H1 (cell line): ENCODE results near the gene PHF23. TPM values are rescaled to one million over a fixed set of nuclear protein-coding genes. Genes with fewer than 3 reads are reported as not detected.

ENCODE experiments used
- CEBPB ChIP-seq: IDR thresholded peaks from 2 replicates; pipeline ENCODE4 v1.6.1; 2012; ENCODE audit warnings: low read depth, low read length
- CHD7 ChIP-seq: fragments of 300-600 bp; sonication (generic); IDR thresholded peaks from 2 replicates; pipeline ENCODE4 v1.7.1; 2012; ENCODE audit warnings: low read length, moderate library complexity, mild to moderate bottlenecking, inconsistent platforms; ENCODE audit not compliant: insufficient replicate concordance
- CREB1 ChIP-seq: IDR thresholded peaks from 2 replicates; pipeline ENCODE4 v1.6.1; 2012; ENCODE audit warnings: inconsistent platforms
- JUND ChIP-seq: IDR thresholded peaks from 2 replicates; pipeline ENCODE4 v1.6.1; 2011; ENCODE audit warnings: mild to moderate bottlenecking, improper control_type of control experiment, low read length
- NANOG ChIP-seq: IDR thresholded peaks from 2 replicates; pipeline ENCODE4 v1.6.1; 2011; ENCODE audit warnings: low read length, low read depth, mild to moderate bottlenecking, inconsistent platforms; ENCODE audit not compliant: insufficient read depth, poor library complexity, severe bottlenecking
- POLR2AphosphoS5 ChIP-seq: IDR thresholded peaks from 2 replicates; pipeline ENCODE4 v1.6.1; 2011; ENCODE audit warnings: low read depth, low read length
- RAD21 ChIP-seq, 2 experiments: IDR thresholded peaks in 1 of 2; conservative IDR thresholded peaks in 1 of 2; 2 replicates each; pipeline ENCODE4 v1.6.1; 2011; ENCODE audit warnings: low read depth in 2 of 2, low read length in 2 of 2, improper control_type of control experiment in 1 of 2, inconsistent platforms in 1 of 2, mild to moderate bottlenecking in 1 of 2, moderate library complexity in 1 of 2
- SP4 ChIP-seq: IDR thresholded peaks from 2 replicates; pipeline ENCODE4 v1.6.1; 2012; ENCODE audit warnings: low read length, inconsistent platforms
- SRF ChIP-seq: IDR thresholded peaks from 2 replicates; pipeline ENCODE4 v1.6.1; 2011; ENCODE audit warnings: mild to moderate bottlenecking, low read depth, low read length, moderate library complexity
- polyA plus RNA-seq, 7 experiments: library from polyadenylated mRNA; depleted of rRNA in 3 of 7; stranded (reverse) in 5 of 7; unstranded in 2 of 7; fragments of >200 nt in 5 of 7; fragments of 200-250 nt in 2 of 7; gene quantifications; 1 replicate in 5 of 7; 2 replicates in 1 of 7; 4 replicates in 1 of 7; pipeline versions ENCODE4 v1.2.1 to v1.2.3, GENCODE V29; 2011 to 2013; ENCODE audit warnings: missing spikeins in 2 of 7, mixed read lengths in 2 of 7
- total RNA-seq: library from RNA; stranded (reverse); fragmentation: NEBNext Ultra II Directional; extraction: Animal tissue kit (Norgen Biotek cat#: 25700); gene quantifications from 2 replicates; pipeline ENCODE4 v1.2.1, GENCODE V29; 2021

Gene PHF23
- total and polyA plus RNA-seq, 2 of the 8 experiments (the other 6 are each of a cell fraction or from before 2014, with no cell fraction given), result 47.5 to 62.8 TPM

- TF ChIP-seq CHD7, result no peak
- TF ChIP-seq CEBPB, result no peak
- TF ChIP-seq RAD21 (IDR thresholded peaks at IDR 0.05 in 1 of 2, conservative IDR thresholded peaks at IDR 0.05 in 1 of 2; ENCODE audit: low read depth in 2 of 2, low read length in 2 of 2), result no peak
- TF ChIP-seq NANOG, result no peak
- no peak for TF ChIP-seq JUND
- TF ChIP-seq POLR2AphosphoS5, result peak; percentile 81; the same call in 1 of the 2 replicates
- peak; percentile 28; the same call in 1 of the 2 replicates for TF ChIP-seq SP4
- no peak for TF ChIP-seq SRF
- no peak for TF ChIP-seq CREB1
Observed at GRCh38 chr17:7260651-7261378, 21.6 kb upstream of the PHF23 start (continued).
